Measurements from ENCODE around the gene ZC3H12A. TPM values are rescaled to one million over a fixed set of nuclear protein-coding genes. Genes with fewer than 3 reads are reported as not detected.

ZC3H12A gene
- total and polyA plus RNA-seq, 2 donors, result 7.9 to 11.7 TPM

DNA sequence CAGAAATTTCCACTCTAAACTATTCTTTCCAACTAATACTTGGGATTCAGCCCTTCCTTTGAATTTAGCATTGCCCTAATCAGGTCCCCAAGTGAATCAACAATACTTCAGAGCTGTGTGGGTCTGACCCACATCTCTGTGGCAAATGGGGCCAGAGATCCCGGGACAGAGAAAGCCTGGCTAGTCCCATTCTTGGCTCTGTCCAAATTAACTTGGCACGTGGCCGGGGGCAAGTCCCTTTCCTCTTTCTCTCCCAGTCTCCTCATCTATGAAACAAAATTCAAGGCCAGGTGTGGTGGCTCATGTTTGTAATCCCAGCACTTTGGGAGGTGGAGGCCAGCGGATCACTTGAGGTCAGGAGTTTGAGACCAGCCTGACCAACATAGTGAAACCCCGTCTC, 6.3 kb upstream of the ZC3H12A start:
- over 99% methylated on average over 5 of the region's 5 CpGs for WGBS
- Histone ChIP-seq H3K36me3 (ENCODE audit: control insufficient read depth in 2 of 2, insufficient read depth in 2 of 2, low read length in 1 of 2) (no peaks in the 10 kb centered on the region), H3K4me3 (ENCODE audit: low read length in 2 of 2) (no peak overlapping the region), H3K9me3 (ENCODE audit: control insufficient read depth in 2 of 2, insufficient read depth in 1 of 2, low read length in 1 of 2) (no peaks in the 10 kb centered on the region), H3K27me3 (ENCODE audit: control insufficient read depth in 2 of 2, insufficient read depth in 1 of 2, low read length in 1 of 2) (no peaks in the 10 kb centered on the region), H3K4me1 (ENCODE audit: control insufficient read depth in 2 of 2, insufficient read depth in 2 of 2, low read length in 2 of 2) (peaks cover 0 to 12% of the 10 kb centered on the region in 2 donors), H3K27ac (ENCODE audit: low read depth in 1 of 2, low read length in 1 of 2) (no peak overlapping the region)
- DNase-seq (ENCODE audit: low read depth in 6 of 9, low spot score in 9 of 9), result no peak

DNA sequence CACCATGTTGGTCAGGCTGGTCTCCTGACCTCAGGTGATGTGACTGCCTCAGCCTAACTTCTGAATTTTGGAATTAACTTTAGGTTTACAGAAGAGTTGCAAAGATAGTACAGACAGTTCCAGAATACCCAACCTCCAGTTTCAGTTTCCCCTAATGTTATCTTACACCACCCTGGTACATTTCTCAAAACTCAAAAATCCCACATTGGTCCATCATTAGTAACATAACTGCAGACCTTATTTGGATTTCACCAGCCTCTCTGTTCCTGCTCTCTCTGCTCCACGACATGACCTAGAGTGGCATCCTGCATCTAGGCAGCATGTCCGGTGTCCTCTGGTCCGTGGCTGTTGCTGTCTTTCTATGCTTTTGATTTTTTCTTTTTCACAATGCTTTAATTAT, 5.0 kb upstream of the ZC3H12A start:
- H3K27ac ChIP-seq (ENCODE audit: low read depth in 1 of 2, low read length in 1 of 2), result no peak overlapping the region
- no peak for DNase-seq (ENCODE audit: low read depth in 6 of 9, low spot score in 9 of 9)
- H3K4me3 ChIP-seq (ENCODE audit: low read length in 2 of 2), result no peak overlapping the region
- 95% methylated on average over 3 of the region's 3 CpGs for WGBS
- no peaks in the 10 kb centered on the region for H3K36me3 ChIP-seq (ENCODE audit: control insufficient read depth in 2 of 2, insufficient read depth in 2 of 2, low read length in 1 of 2)
- peaks cover 4 to 23% of the 10 kb centered on the region in 2 donors for H3K4me1 ChIP-seq (ENCODE audit: control insufficient read depth in 2 of 2, insufficient read depth in 2 of 2, low read length in 2 of 2)
- no peaks in the 10 kb centered on the region for H3K9me3 ChIP-seq (ENCODE audit: control insufficient read depth in 2 of 2, insufficient read depth in 1 of 2, low read length in 1 of 2)
- no peaks in the 10 kb centered on the region for H3K27me3 ChIP-seq (ENCODE audit: control insufficient read depth in 2 of 2, insufficient read depth in 1 of 2, low read length in 1 of 2)

DNA sequence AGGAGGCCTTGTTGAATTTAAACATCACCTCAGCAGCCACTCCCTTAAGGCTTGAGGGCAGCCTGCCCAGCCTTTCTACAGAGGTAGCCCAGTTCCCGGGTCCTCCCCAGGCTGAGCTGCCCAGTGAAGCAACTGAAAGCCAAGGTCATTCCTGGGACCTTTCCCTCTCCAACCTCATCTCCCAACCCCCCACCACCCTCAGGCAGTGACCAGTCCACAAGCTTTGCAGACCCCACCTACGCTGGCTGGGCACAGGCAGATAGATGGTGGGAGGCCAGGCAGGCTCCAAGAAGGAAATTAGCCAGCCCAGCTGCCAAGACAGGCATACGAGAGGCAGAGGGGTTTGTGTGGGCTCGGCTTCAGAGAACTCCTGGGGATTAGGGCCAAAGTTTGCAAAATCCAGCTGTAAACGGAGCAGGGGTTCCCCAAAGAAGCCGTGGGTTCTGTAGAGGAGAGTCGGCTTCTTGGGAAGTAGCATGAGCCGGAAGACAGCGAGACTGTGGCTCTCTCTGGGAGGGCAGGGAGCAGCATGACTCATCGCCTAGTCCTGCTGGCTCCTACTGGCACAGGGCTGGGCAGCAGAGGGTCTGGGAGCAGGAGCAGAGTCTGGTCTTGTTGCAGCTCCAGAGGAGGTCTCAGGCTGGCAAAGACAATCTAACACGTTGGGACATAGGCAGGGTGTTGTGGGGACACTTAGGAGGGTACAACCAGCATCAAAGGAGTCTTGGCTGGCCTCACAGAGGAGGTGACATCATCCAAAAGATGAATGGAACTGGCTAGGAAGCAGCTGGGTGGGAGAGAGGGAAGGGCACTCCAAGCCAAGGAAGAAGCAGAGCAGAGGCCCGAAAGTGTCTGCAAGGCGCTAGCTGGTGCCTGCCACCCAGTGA, 2.8 kb upstream of the ZC3H12A start:
- 61% methylated on average over 13 of the region's 13 CpGs for WGBS
- H3K9me3 ChIP-seq (ENCODE audit: control insufficient read depth in 2 of 2, insufficient read depth in 1 of 2, low read length in 1 of 2), result no peaks in the 10 kb centered on the region

DNA sequence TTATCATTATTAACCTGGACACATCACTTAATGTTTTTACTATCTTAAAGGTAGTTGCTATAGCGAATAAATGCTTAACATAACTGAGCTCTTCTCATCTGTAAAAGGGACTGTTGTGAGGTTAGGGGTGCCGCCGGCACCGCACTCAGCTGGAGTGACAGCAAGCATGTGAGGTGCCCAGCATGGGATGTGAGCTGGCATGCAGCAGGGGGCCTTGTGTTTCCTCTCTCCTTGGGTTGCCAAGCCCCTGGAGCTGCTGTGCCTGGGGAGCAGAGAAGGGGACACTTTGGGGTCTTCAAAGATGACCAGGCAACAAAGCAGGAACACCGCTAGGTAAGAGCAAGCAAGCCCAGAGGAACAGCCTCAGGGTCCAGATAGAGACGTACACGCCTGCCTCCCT, 2.1 kb upstream of the ZC3H12A start:
- Histone ChIP-seq H3K27ac (ENCODE audit: low read depth in 1 of 2, low read length in 1 of 2) (no peak overlapping the region), H3K27me3 (ENCODE audit: control insufficient read depth in 2 of 2, insufficient read depth in 1 of 2, low read length in 1 of 2) (no peaks in the 10 kb centered on the region), H3K4me1 (ENCODE audit: control insufficient read depth in 2 of 2, insufficient read depth in 2 of 2, low read length in 2 of 2) (peaks cover 22 to 48% of the 10 kb centered on the region in 2 donors), H3K4me3 (ENCODE audit: low read length in 2 of 2) (no peak overlapping the region), H3K9me3 (ENCODE audit: control insufficient read depth in 2 of 2, insufficient read depth in 1 of 2, low read length in 1 of 2) (no peaks in the 10 kb centered on the region), H3K36me3 (ENCODE audit: control insufficient read depth in 2 of 2, insufficient read depth in 2 of 2, low read length in 1 of 2) (peaks cover 0 to 13% of the 10 kb centered on the region in 2 donors)
- 72% methylated on average over 7 of the region's 7 CpGs for WGBS
- no peak for DNase-seq (ENCODE audit: low read depth in 6 of 9, low spot score in 9 of 9)

More for the DNA sequence above, 2.8 kb upstream of the ZC3H12A start:
- H3K4me1 ChIP-seq (ENCODE audit: control insufficient read depth in 2 of 2, insufficient read depth in 2 of 2, low read length in 2 of 2), result peaks cover 16 to 41% of the 10 kb centered on the region in 2 donors
- peaks cover 0 to 9% of the 10 kb centered on the region in 2 donors for H3K36me3 ChIP-seq (ENCODE audit: control insufficient read depth in 2 of 2, insufficient read depth in 2 of 2, low read length in 1 of 2)
- peak overlapping the region in 1 of 2 donors; percentile 64 for H3K27ac ChIP-seq (ENCODE audit: low read depth in 1 of 2, low read length in 1 of 2)
- H3K27me3 ChIP-seq (ENCODE audit: control insufficient read depth in 2 of 2, insufficient read depth in 1 of 2, low read length in 1 of 2), result no peaks in the 10 kb centered on the region
- no peak overlapping the region for H3K4me3 ChIP-seq (ENCODE audit: low read length in 2 of 2)
- no peak for DNase-seq (ENCODE audit: low read depth in 6 of 9, low spot score in 9 of 9)

DNA sequence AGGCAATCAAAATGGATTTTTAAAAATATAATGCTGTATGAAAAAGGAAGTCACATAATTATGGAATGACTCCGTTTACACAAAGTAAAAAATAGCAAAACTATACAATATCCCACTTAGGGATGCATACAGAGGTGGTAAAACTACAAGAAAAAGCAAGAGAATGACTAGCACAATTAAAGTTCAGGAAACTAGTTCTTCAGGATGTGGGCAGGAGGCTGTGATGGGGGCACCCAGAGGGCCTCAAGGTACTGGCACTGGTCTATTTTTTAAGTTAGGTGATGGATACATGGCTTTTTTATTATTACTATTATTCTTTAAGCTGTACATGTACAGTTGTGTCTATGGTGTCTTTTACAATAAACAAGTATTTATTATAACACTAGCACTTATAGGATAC, 1.4 kb upstream of the ZC3H12A start:
- H3K36me3 ChIP-seq (ENCODE audit: control insufficient read depth in 2 of 2, insufficient read depth in 2 of 2, low read length in 1 of 2), result peaks cover 1 to 16% of the 10 kb centered on the region in 2 donors
- peak overlapping the region in 1 of 2 donors; percentile 79 for H3K4me3 ChIP-seq (ENCODE audit: low read length in 2 of 2)
- peaks cover 29 to 55% of the 10 kb centered on the region in 2 donors for H3K4me1 ChIP-seq (ENCODE audit: control insufficient read depth in 2 of 2, insufficient read depth in 2 of 2, low read length in 2 of 2)
- H3K27me3 ChIP-seq (ENCODE audit: control insufficient read depth in 2 of 2, insufficient read depth in 1 of 2, low read length in 1 of 2), result no peaks in the 10 kb centered on the region
- 13% methylated on average over 1 of the region's 1 CpG for WGBS
- no peaks in the 10 kb centered on the region for H3K9me3 ChIP-seq (ENCODE audit: control insufficient read depth in 2 of 2, insufficient read depth in 1 of 2, low read length in 1 of 2)
- no peak overlapping the region for H3K27ac ChIP-seq (ENCODE audit: low read depth in 1 of 2, low read length in 1 of 2)
- peak in 1 of 9 donors; percentile 38 for DNase-seq (ENCODE audit: low read depth in 6 of 9, low spot score in 9 of 9)

DNA sequence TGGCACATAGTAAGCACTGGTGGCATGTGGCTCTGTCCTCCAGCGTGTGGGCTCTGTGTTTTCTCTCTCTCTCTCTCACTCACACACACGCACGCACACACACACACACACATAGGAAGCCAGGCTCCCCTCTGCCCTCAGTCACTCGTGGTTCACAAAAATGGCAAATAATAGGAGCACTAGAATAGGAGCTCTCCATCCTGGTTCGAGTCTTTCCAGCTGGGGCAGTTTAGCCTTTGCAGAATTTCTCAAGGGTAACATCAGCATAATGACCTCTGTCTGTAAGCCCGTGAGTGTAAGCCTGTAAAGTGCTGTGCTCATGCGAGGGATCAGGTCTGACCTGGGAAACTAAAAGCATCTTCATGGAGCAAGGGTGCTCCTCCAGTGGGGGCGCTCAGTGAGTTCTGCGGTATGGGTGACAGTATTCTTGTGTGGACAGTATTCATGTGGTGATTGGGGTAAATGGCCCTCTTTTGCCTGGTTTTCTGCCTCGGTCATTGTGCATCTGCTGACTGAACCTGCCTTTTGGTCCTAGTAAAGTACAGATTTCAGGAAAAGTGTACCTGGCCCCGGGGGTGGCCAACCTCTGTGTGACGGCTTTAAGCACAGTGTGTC, 842 bp upstream of the ZC3H12A start:
- H3K9me3 ChIP-seq (ENCODE audit: control insufficient read depth in 2 of 2, insufficient read depth in 1 of 2, low read length in 1 of 2), result no peaks in the 10 kb centered on the region
- H3K4me1 ChIP-seq (ENCODE audit: control insufficient read depth in 2 of 2, insufficient read depth in 2 of 2, low read length in 2 of 2), result peaks cover 29 to 61% of the 10 kb centered on the region in 2 donors
- peak overlapping the region; percentile 51 to 79 for H3K4me3 ChIP-seq (ENCODE audit: low read length in 2 of 2)
- WGBS, result 7% methylated on average over 12 of the region's 12 CpGs
- peaks cover 5 to 16% of the 10 kb centered on the region in 2 donors for H3K36me3 ChIP-seq (ENCODE audit: control insufficient read depth in 2 of 2, insufficient read depth in 2 of 2, low read length in 1 of 2)
- DNase-seq (ENCODE audit: low read depth in 6 of 9, low spot score in 9 of 9), result peak in 1 of 9 donors; percentile 58
- H3K27me3 ChIP-seq (ENCODE audit: control insufficient read depth in 2 of 2, insufficient read depth in 1 of 2, low read length in 1 of 2), result no peaks in the 10 kb centered on the region
- peak overlapping the region in 1 of 2 donors; percentile 26 for H3K27ac ChIP-seq (ENCODE audit: low read depth in 1 of 2, low read length in 1 of 2)

DNA sequence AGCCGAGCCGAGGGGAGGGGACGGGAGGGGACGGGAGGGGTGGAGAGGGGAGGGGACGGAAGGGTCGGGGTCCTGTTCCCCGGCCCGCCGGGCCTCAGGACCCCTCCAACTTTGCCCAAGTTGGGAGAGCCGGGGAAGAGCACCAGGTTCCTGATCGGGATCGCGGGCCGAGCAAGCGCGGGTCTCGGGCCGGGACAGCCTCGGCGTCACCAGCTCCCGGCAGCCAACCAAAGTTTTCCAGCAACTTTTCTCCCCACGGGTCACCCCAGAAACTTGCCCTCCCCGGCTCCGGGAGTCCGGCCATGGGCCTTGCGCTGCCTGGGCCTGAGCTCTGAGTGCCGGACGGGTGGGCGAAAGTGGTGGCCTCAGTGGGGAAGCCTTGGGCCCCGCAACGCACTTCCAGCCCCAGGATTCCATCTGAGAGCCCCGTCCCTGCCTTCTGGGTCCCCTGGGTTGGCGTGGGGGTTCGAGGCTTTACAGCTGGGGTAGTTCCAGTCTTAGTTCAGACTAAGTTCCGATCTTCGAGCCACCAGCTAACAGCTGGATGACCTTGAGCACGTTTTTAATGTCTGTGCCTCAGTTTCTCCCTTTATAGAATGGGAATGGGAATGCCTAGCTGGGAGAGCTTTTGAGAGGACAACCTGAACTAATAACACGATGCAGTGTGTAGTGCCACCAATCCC, 458 bp downstream of the ZC3H12A start:
- peaks cover 39 to 74% of the 10 kb centered on the region in 2 donors for H3K4me1 ChIP-seq (ENCODE audit: control insufficient read depth in 2 of 2, insufficient read depth in 2 of 2, low read length in 2 of 2)
- peaks cover 7 to 17% of the 10 kb centered on the region in 2 donors for H3K36me3 ChIP-seq (ENCODE audit: control insufficient read depth in 2 of 2, insufficient read depth in 2 of 2, low read length in 1 of 2)
- peak overlapping the region; percentile 50 to 71 for H3K27ac ChIP-seq (ENCODE audit: low read depth in 1 of 2, low read length in 1 of 2)
- H3K9me3 ChIP-seq (ENCODE audit: control insufficient read depth in 2 of 2, insufficient read depth in 1 of 2, low read length in 1 of 2), result no peaks in the 10 kb centered on the region
- no peaks in the 10 kb centered on the region for H3K27me3 ChIP-seq (ENCODE audit: control insufficient read depth in 2 of 2, insufficient read depth in 1 of 2, low read length in 1 of 2)
- peak overlapping the region; percentile 51 to 81 for H3K4me3 ChIP-seq (ENCODE audit: low read length in 2 of 2)
- DNase-seq (ENCODE audit: low read depth in 6 of 9, low spot score in 9 of 9), result no peak
- 2% methylated on average over 38 of the region's 38 CpGs for WGBS

DNA sequence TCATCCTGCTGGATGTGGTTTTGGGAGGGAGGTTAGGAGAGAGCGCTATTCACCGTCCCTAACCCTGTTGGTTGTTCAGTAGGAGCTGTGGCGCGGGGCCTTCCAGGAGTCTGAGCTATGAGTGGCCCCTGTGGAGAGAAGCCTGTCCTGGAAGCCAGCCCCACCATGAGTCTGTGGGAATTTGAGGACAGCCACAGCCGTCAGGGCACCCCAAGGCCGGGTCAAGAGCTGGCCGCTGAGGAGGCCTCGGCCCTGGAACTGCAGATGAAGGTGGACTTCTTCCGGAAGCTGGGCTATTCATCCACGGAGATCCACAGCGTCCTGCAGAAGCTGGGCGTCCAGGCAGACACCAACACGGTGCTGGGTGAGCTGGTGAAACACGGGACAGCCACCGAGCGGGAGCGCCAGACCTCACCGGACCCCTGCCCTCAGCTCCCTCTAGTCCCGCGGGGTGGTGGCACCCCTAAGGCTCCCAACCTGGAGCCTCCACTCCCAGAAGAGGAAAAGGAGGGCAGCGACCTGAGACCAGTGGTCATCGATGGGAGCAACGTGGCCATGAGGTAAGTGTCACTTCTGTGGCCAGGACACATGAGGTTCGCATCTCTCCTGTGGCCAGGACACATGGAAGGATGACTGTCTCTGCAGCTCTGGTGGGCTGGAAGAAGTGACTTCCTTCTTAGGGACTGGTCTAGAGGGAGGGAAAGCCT, 1.2 kb downstream of the ZC3H12A start:
- Histone ChIP-seq H3K27ac (ENCODE audit: low read depth in 1 of 2, low read length in 1 of 2) (peak overlapping the region in 1 of 2 donors; percentile 71), H3K36me3 (ENCODE audit: control insufficient read depth in 2 of 2, insufficient read depth in 2 of 2, low read length in 1 of 2) (peaks cover 12 to 24% of the 10 kb centered on the region in 2 donors), H3K4me1 (ENCODE audit: control insufficient read depth in 2 of 2, insufficient read depth in 2 of 2, low read length in 2 of 2) (peaks cover 43 to 79% of the 10 kb centered on the region in 2 donors), H3K27me3 (ENCODE audit: control insufficient read depth in 2 of 2, insufficient read depth in 1 of 2, low read length in 1 of 2) (no peaks in the 10 kb centered on the region), H3K4me3 (ENCODE audit: low read length in 2 of 2) (peak overlapping the region; percentile 51 to 81), H3K9me3 (ENCODE audit: control insufficient read depth in 2 of 2, insufficient read depth in 1 of 2, low read length in 1 of 2) (no peaks in the 10 kb centered on the region)
- WGBS, result 82% methylated on average over 24 of the region's 24 CpGs
- DNase-seq (ENCODE audit: low read depth in 6 of 9, low spot score in 9 of 9), result no peak
